Medulla oblongata (tissue), 1 donor: ENCODE results near the gene FUT4.
"Not testable (repeated sequence)": the region's sequence is repeated elsewhere in the genome, so short reads cannot be mapped to it uniquely, and the experiment has no call there.

Experiments used
- DNase-seq: peaks from one replicate; pipeline ENCODE4 v3.0.0-alpha.2; 2015; ENCODE audit errors: extremely low spot score

Gene FUT4, protein sequence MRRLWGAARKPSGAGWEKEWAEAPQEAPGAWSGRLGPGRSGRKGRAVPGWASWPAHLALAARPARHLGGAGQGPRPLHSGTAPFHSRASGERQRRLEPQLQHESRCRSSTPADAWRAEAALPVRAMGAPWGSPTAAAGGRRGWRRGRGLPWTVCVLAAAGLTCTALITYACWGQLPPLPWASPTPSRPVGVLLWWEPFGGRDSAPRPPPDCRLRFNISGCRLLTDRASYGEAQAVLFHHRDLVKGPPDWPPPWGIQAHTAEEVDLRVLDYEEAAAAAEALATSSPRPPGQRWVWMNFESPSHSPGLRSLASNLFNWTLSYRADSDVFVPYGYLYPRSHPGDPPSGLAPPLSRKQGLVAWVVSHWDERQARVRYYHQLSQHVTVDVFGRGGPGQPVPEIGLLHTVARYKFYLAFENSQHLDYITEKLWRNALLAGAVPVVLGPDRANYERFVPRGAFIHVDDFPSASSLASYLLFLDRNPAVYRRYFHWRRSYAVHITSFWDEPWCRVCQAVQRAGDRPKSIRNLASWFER

DNA sequence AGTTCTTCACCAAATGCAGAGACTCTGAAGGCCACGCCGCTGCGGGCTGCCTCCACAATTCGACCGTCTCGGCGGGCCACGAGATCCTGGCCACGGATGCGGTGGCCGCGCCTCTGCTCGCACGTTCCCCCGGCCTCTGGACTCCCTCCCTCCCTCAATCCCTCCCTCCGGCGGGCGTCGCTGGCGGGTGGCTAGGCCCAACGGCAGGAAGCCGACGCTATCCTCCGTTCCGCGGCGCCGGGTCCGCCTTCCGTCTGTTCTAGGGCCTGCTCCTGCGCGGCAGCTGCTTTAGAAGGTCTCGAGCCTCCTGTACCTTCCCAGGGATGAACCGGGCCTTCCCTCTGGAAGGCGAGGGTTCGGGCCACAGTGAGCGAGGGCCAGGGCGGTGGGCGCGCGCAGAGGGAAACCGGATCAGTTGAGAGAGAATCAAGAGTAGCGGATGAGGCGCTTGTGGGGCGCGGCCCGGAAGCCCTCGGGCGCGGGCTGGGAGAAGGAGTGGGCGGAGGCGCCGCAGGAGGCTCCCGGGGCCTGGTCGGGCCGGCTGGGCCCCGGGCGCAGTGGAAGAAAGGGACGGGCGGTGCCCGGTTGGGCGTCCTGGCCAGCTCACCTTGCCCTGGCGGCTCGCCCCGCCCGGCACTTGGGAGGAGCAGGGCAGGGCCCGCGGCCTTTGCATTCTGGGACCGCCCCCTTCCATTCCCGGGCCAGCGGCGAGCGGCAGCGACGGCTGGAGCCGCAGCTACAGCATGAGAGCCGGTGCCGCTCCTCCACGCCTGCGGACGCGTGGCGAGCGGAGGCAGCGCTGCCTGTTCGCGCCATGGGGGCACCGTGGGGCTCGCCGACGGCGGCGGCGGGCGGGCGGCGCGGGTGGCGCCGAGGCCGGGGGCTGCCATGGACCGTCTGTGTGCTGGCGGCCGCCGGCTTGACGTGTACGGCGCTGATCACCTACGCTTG, at the start of gene FUT4:
FUT4 (plus strand) TSS at position 227 of the 951 bp plus-strand sequence; CDS start at position 440, 213 bp downstream.
- peak; percentile 86 for DNase-seq

DNA sequence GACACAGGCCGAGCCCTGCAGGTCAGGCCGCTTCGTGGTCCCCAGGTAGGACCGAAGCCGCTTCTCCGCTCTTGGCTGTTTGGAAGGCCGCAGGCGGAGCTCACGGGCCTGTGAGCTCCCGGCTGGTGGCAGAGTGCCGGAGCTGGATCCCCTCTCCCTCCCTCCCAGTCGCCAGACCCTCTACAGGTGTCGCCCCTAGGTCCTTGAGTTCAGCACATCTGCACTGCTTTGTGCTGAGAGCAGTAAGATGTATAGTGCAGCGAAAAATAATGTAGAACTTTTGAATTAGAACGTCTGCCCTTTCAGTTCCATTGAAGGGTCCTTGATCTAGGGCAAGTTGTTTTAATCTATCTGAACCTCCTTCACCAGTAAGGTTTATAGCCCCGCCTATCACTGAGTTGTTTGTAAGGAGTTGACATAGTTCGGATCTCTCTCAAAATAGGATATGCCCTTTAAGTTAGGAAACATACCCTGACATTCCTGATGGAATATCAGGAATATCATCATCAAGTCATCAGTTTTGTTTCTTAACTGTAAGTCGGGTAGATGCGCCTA, 49.5 kb upstream of the FUT4 start:
- DNase-seq: no peak

DNA sequence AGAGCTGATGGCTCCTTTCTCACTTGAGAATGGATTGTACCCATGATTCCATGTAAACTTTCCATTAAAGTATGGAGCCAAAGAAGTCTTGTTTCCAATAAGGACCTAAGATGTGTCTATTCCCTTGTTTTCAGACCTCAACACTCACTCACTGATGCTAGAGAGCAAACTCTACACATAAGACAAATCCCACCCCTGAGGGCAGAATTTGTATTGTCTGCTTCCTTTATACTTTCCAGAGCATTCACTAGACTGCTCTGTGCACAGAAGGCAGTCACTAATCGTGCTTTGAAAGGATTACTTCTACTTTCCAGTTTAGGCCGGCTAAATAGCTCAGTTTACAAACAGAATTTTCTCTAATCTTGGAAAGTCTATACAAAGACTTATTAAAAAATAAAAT, 43.5 kb upstream of the FUT4 start:
- DNase-seq: no peak

DNA sequence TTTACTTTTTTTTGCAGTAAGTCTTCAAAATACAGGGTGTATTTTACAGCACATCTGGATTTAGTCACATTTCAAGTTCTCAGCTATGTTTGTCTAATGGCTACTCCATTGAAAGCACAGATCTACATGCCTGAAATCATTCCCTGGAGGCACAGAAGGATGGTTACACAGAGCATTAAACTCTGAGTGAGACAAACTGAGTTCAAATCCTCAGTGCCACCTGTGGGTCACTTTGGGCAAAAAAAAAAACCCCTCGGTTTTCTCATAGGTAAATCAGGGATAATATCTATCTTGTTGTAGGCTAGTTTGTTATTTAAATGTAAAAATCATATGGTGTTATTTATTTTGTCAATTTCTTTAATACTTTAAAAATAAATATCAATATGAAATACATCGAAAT, 42.2 kb upstream of the FUT4 start:
- no peak for DNase-seq

DNA sequence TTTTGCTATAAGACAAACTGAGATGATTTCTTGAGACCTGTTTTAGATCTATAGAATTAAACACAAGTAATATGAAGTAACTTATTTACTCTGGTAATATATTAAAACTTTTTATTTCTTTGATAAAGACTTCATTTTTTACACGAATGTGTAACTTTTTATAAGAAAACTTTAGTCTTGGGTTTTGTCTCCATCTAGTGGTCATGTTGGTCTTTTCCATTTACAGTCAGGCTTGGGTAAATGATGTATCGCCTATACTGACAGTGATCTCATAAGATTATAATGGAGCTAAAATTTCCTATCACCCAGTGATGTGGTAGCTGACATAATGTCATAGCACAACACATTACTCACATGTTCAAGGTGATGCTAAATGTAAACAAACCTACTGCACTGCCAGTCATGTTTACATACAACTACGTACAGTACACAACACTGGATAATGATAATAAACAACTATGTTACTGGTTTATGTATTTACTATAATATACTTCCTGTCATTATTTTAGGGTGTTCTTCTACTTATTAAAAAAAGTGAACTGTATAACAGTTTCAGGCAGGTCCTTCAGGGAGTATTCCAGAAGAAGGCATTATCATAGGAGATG, 38.9 kb upstream of the FUT4 start:
- peak; percentile 77 for DNase-seq

DNA sequence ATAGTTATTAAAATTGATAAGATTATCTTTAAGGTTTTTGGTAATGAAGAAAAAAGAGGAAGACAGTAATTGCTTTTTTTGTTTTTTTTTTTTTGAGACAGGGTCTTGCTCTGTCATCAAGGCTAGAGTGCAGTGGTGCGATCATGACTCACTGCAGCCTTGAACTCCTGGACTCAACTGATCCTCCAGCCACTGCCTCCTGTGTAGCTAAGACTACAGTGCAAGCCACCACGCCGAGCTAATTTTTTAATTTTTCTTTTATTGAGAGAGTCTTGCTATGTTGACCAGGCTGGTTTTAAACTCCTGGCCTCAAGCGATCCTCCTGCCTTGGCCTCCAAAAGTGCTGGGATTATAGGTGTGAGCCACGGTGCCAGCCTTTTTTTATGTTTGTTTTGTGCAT, 37.2 kb upstream of the FUT4 start:
- not testable (repeated sequence) for DNase-seq

DNA sequence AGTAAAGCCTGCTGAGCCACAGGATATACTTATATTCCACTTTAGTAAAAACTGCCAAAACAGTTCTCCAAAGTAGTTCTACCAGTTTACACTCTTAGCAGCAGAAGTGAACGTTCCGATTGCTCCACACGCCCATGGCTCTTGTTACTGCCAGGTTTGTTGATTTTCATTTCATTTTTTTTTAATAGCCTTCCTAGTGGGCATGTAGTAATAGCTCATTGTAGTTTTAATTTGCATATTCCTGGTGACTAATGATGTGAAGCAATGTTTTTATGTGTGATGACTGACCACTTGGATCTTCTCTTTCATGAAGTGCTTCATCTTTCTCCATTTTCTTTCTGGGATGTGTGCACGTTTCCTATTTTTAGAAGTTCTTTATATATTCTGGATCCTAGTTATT, 36.2 kb upstream of the FUT4 start:
- no peak for DNase-seq

DNA sequence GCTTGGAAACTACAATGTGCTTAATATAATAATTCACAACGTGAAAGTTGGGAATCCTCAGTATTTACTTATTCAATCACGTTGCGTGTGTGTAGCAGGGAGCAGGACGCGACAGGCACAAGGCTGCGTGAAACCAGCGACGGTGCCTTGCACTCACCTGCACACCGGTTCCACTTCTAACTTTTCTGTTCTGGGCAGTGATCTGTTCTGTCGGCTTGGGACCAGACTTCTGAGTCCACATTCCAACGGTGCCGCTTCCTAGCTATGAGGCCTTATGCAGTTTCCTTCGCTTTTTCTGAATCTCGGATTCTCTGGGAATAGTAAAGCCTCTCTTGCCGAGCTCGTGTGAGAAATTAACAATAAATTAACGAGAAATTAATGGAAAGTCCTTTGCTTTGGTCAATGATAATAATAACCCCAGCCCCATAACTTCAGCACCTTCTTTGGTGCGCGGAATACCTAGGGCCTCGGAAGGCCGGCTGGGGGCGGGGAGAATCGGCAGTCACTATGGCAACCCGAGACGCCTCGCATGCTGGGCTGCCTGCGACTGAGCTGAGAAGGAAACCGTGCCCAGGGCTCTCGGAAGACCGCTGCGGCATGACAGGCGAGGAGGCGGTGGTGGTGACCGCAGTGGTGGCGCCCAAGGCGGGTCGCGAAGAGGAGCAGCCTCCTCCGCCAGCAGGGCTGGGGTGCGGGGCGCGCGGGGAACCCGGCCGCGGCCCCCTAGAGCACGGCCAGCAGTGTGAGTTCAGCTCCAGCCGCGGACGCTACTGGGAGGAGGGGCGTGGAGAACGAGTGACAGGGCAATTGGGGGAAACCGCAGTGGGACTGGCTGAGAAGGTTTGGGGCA, 31.6 kb upstream of the FUT4 start, which contains the start of gene C11orf97:
C11orf97 (plus strand) TSS at position 530 of the 850 bp plus-strand sequence; CDS start at position 598, 68 bp downstream.
- DNase-seq: peak; percentile 45

DNA sequence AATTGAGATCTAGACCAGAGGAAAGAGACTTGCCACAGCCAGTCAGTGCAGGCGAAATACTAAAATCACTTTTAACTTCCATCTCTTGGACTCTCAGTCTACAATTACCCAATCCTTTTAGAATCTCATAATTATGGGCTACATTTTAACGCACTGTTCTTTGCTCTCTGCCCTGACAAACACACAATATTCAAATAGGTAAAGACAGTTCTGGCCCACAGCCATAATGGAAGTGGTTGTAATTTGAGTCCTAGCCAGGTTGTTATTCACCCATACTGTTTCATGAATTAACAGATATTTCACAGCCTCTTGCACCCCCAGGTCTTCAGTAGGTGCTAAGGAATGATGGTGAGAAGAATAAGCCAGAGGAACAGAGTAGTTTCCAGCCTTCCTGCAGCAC, 30.6 kb upstream of the FUT4 start:
- no peak for DNase-seq

DNA sequence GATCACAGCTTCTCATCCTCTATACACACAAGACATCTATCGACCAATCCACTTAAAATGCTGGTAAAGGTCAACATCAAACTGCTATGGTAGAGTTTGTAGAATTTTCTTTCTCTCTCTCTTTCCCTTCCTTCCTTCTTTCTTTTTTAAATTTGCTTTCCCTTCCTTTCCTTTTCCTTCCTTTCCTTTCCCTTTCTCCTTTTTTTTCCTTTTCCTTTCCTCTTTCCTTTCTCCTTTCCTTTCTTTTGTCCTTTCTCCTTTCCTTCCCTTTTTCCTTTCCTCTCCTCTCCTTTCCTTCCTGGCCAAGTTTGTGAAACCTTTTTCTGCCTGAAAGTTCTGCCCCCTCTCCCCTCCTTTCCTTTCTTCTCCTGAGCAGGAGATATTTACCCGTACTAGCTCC, 28.3 kb upstream of the FUT4 start:
- DNase-seq: no peak

DNA sequence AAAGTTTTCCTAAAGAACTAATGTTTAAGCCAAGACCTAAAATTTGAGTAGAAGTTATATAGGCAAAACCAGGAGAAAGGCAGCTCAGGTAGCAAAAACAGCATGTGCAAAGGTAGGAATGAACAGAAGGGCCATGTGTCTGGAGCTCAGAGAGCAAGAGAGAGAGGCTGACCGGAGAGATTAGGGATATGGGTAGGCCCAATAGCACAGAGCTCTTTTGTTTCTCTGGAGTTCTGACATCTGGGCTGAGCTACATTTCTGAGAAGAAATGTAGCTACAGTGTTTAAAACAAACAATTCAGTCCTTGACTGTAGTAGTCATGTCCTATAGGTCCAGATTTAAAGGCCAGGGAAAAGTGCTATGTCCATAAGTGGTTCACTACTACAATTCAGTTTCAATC, 27.0 kb upstream of the FUT4 start:
- no peak for DNase-seq

DNA sequence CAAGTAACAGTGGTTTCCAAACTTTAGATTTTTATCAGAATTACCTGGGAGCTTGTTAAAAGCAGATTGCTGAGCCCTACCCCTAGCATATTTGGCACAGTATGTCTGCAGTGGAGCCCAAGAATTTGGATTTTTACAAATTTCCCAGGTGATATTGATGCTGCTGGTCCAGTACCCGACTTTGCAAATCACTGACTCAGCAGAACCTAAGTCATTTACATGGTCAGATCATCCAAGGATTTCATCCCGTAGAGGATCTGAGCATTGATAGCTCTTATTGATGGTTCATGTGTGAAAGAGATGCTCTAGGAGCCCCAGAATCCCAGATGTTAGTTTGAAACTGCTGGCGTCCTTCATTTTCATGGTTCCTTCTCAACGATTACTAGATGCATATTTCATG, 25.4 kb upstream of the FUT4 start:
- no peak for DNase-seq

DNA sequence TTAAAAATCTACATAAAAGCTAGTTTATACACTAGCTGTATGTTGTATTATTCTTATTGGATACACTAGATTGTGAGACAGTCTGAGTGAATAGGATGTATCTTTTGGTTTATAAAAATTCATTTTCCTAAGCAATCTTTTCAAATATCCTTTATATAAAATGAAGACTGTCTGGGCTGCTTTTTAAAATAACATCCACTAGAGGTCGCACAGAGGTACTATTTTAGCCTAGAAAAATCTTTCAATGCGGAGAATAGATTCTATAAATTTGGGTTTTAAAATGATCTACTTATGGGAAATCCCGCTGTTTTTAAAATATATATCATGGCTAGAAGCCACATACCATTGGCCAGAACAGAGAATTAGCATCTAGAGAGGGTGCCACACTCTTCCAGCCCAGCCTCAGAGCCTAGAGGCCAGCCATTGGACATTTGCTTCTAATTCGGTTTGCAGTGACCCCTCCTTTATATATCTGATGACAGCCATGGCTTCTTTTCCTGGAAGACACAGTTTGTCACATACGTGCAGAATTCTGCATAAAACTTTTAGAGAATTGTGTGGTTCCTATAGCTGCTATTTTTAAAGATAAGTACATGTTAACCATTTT, 24.1 kb upstream of the FUT4 start:
- DNase-seq: peak; percentile 67

DNA sequence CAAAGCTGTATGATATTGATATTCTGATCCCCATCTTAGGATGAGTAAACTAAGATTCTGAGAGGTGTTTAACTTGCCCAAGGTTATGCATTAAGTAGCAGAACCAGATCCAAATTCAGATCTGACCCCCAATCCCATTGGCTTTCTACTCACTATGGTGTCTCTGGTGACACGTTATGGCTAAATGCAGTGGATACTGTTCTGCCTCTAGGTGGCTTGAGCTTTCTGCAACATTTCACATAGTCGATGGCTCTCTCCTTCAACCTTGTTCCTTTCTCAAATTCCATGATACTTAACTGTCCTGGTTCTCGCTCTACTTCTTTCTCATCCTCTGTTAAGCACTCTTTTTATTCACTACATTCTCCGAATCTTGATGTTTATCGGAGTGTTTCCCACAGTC, 22.0 kb upstream of the FUT4 start:
- no peak for DNase-seq

DNA sequence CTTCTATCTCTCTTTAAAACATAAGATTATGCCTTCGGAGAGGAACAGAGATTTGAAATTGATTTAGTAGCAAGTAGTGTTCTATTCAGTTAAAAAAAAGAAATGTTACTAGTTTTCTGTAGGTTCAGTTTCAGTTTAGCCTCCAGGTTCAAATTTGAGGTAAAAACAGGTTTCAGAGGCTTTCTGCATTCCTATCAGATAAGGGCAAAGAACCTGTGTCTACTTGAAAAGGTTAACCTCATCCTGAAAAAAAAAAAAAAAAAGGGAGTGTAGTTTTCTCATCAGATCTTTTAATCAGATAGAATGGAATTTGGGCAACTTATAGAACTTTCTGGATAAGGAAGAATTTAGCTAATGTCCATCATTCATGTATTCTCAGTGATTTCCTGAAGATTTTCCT, 19.4 kb upstream of the FUT4 start:
- no peak for DNase-seq

DNA sequence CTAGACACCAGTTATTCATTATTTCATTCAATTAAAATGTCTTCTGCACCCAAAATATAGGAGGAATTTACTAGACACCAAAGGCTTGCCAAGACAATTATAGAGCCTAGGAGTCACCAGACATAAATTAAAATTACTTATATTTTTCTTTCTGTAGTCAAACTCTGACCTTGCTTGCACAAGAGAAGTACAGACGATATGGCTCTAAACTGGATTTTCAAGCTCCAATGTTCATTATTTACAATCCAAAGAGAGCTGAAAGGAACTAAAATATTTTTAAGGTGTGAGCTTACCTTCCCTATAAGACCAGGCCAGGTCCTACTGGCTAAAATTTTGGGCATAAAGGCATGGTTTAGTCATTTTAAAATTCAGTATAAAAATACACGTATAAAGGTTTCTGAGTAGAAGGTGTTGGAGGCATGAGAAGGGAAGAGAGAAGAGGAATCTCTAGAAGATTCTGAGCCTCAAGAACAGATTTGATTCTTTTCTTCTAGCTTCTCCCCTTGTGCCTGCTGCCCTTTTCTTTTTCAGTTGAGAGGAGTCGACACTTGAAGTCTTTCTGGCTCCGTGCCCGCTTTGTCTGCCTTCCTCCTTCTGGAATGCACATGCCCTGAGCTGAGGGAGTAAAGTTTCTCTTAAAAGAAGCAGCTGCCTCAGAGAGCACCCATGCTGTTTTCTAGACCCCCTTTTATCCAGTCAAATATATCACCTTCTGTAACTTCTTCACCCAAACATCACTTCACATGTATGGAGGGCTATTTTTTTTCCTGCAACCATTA, 18.0 kb upstream of the FUT4 start:
- peak; percentile 83 for DNase-seq

DNA sequence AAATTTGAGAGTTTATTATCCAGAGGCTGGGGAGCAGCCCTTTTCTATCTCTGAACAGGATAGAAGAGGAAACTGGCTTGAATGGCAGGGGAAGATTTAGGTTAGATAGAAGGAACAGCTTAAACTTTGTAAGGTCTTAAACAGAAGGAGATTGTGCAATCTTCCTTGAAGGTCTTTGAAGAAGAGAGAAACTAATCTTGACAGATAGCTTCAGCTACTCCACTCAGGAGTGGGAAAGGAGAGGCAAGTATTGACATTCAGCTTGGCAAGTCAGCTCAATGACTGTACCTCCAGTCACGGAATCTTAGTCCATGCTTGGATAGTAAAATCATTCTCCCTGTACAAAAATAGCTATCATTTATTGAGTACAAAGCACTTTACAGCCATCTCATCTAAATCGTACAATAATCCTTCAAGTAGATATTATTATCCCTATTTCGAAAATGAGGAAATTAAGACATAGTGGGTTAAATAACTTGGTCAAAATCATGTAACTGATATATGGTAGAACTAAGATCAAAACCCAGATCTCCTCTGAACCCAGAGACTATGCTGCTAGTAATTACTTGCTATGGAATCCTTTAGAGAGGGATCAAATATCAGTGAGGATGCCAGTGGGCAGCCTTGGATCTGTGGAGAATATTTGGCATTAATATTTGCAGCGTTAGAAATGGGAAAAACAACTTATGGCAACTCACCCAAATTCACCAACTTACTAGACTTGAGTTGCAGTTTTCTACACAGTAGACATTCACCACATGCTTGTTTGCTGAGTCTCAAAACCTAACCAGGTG, 16.9 kb upstream of the FUT4 start:
- no peak for DNase-seq

DNA sequence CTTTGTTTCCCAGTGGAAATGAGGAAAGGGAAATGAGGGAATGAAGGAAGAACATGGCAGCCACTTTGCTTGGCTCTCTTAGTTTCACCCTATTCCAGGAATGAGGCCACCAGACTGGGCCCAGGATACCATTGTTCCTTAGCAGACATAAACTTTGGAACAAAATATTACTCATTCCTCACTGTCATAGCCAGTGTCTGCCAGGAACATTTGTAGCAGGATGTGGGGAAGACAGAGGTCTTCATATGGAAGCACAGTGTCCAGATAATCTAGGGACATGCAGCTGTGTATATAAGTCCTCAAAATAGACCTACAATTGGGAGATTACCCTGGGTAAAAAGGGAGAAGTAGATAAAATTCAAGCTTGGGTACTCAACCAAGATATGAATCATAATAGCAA, 15.2 kb upstream of the FUT4 start:
- DNase-seq: no peak

DNA sequence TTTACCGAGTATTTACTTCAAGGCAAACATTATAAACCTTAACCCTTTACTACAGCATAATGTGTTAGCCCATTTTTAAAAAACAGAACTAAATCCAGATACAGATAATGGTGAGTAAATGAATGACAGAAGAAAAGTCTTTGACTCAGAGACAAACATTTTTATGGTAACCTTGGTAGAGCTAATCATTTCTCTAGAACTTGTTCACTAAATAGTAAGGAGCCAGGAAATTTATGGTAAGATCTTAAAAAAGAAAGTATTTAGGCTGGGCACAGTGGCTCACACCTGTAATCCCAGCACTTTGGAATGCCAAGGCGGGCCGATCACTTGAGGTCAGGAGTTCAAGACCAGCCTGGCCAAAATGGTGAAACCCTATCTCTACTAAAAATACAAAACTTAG, 11.5 kb upstream of the FUT4 start:
- no peak for DNase-seq
